NCI-H1048 (cell line): ENCODE data around the gene FOXC2.

Experiments
- DNase-seq: peaks from one replicate; lab custom pipeline; 2025; lab: John Stamatoyannopoulos, UW

The FOXC2 gene

DNA sequence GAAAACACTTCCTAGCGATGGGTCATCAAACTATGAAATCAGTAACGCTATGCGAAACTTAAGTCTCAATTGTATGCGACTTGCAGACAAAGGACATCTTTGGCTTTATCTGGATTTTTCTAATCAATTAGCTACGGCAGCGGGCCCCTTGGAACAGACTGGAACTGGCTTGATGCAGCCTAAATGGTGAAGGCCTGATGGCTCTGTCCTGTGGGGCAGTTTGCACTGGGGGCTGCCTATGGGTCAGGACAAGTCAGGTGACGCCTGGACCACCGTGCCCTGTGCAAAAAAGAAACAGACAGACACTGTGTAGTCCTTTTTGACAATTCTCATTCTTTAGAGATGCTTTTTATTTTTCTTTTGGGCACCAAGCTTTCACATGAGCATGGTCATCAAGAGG, 33.6 kb upstream of the FOXC2 start:
- DNase-seq = no peak

DNA sequence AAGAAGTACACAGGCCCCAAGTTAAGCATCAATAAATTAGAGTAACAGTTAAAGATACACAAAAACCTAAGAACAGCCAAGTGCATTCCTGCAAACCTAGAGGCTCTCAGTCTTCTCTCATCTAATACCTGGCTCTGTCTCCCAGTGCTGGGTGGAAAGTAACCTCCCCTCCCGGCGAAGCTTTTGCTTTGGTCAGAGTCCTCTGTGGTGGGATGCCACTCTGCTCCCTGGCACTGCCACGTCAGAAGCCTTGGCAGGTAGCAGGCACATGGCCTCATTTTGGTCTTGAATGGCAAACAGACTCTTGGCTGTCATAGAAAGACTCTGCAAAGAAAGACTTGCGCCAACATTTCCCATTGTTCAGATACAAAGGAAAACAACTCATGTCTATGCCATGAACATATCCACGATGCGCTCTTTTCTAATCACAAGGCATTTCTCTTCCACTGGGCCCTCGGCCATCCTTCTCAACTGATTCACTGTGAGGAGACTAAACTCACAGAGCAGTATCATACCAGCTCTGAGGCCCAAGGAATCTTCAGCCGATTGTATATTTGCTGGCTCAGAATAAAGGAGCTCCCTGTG, 32.8 kb upstream of the FOXC2 start:
- DNase-seq = no peak

DNA sequence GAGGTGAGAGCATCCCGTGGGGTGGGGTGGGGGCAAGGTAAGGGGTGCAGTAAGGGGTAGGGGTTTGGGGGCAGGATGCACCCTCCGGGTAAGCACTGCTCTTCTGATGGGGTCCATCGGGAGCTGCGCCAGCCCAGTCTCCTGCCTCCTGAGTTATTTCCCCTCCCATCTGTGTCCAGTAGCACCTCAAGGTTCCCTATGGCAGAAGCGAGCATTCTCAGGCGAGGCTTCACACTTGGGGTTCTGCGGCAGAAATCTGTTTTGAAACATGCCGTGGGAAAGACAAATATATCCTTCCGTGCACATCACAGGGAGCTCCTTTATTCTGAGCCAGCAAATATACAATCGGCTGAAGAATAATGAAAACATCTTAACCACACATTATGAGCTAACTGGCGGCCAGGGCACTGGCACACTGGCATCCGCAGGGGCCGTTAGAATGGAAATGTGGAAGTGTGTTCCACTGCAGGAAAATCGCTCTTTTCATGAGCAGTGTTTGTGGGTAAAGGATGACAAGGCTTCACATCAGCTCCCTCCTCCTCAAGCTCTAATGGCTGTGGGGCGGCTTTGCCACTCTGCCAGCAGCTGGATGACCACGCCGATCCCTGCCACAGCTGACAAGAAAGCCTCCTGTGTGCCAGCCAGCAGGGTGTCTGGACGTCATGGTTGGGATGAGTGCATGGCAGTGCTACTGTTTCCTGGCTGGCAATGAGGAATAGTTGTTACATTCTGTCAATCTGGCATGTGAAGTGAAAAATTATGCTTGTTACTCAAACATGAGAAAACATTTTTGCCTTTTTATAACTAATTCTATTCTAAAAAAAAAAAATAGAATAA, 31.6 kb upstream of the FOXC2 start:
- no peak for DNase-seq

DNA sequence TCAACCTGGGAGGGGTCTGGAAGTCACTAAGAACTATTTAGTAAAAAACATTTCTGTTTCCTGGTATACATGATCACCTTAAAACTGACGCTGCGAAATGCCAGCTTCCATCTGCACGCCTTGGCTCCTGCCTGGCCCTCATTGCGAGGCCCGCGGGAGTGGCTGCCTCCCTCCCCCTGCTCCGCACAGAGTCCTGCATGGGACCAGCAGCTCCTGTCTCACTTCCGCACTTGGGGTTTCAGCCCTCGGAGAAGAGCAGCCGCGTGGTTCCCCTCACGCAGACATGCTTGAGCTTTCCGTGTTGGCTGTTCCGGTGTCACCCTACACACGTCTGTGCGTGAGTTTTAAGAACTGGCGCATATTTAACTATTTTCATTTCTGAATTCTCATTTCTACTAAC, 30.0 kb upstream of the FOXC2 start:
- no peak for DNase-seq

DNA sequence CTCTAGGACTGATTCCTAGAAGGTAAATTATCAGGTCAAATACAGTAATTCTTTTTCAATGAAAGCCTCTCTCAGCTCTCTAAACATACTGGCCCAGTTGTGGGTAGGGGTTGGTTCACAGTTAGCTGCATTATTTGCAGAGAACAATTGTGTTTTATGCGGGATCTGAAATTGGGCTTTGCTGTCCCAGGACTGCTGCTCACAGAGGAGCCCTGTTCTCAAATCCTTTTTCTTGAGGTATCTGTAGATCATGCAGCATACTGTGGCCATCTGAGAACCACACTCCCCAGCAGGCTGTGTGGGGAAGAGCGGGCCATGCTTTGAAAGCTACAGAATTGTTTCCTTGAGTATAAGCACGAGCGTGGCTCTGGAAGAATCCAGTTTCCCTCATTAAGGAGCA, 29.1 kb upstream of the FOXC2 start:
- no peak for DNase-seq

DNA sequence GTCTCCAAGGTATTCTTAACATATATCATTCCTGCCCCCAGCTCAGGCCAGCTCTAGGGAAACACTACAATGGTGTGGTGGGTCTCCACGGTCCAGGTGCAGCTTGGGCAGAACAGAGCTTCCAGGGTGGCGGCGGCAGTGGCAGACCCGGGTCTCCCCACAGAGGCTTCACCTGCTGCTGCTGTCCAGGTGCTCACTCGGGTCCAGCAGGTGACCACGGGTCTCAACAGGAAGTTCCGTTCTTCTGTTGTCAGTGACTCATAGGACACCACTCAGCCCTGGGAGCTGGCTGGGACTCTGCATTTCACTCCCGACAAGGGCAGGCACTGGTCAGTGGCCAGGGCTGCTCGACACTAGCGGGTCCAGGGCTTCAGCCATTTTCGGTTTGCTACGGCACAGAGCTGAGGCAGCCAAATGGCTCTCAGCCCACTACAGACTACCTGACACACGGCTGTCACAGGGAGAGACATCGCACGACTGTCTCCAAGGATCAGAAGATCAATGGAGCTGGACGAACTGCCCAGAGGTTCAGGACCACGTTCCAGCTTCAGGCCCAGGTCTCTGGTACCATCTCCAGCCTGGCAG, 28.3 kb upstream of the FOXC2 start:
- DNase-seq = no peak

DNA sequence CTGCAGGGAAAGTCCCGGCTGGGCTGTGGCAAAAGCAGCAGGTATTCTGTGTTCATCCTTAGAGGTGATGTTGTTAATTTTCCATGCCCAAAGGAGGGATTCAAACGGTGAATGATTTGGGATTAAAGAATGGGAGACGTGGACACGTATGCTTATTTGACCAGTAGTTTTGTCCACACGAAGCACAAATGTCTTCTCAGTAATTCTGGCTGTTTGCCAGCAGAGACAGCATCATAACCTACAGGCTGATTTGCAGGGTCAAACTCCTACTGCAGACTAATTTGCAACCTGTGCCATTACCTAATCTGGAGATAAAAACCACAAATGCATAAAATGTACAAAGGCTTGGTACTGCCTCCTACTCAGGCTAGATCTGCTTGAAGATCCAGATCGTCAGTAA, 25.7 kb upstream of the FOXC2 start:
- DNase-seq = no peak

DNA sequence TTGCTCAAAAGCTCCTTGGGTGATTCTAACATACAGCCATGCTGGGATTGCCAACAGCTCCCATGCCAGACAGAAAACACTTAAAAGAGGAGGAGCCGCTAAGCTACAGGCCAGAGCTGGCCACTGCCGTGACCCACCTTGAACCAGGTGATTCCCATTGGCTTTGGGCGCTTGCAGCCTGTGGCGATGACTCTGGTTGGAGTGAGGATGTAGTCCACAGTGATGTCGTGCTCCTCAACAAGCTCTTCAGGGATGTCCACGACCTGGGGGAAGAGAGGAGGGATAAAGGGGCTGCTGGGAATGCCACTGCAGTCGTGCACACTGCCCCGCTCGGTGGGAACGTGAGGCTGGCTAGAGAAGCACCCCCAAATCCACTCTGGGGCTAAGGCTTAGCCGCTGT, 25.1 kb upstream of the FOXC2 start:
- DNase-seq = no peak

DNA sequence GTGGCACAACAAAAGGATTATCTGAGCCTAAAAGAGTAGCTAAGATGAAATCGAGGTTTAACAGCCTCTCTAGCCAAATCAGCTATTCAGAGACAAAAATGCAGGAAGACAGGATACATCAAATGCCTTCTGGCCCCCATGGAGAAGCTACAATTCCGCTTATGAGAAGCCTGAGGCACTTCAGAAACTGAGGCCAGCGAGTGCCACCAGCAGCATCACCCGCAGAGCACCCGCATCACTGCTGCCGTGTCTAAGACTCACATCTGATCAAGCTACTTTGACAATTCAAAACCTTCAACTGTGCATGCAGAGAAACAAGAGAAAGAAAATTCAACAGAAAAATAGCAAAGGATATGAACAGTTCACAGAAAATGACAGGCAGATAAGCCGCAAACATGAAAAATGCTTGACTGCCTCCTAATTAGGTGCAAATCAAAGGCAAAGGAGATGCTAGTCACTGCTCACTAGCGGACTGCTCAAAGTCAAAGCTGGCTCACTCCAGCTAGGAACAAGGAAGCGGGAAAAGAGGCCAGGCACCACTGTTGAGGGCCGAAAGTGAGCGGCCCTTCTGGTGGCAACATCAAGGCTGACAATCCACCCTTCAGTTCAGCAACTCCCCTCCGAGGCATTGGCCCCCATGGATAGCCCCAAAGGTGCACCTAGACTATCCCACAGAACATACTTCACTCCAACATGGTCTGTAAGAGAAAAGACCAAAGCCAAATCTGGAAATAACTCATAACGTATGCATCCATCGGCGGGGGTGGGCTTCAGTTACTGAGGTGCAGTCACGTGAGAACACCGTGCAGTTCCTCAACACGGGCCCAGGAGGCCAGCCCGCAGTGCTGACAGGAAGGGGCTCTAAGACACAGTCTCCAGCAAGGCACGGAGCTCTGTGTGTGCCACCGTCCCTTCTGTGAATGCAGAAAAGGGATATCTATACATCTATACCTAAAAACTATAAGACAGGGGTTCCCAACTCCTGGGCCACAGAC, 23.6 kb upstream of the FOXC2 start:
- no peak for DNase-seq

DNA sequence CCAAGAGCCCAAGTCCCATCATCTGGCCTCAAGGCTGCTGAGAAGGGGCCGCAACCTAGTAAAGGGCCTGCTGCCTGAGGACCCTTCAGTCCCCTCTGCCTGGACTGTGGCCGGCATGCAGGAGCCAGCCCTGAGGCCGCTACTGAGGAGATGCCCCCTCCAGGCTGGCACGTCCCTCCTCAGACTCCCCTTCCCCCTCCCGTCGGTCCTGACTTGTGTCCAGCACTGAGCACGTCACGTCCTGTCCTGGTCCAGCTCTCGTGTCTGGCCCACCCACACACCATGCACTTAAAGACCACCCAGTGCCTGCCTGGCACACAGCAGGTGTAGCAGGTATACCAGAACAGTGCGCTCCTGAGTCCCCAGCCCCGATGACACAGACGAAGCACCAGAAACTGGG, 21.1 kb upstream of the FOXC2 start:
- no peak for DNase-seq

DNA sequence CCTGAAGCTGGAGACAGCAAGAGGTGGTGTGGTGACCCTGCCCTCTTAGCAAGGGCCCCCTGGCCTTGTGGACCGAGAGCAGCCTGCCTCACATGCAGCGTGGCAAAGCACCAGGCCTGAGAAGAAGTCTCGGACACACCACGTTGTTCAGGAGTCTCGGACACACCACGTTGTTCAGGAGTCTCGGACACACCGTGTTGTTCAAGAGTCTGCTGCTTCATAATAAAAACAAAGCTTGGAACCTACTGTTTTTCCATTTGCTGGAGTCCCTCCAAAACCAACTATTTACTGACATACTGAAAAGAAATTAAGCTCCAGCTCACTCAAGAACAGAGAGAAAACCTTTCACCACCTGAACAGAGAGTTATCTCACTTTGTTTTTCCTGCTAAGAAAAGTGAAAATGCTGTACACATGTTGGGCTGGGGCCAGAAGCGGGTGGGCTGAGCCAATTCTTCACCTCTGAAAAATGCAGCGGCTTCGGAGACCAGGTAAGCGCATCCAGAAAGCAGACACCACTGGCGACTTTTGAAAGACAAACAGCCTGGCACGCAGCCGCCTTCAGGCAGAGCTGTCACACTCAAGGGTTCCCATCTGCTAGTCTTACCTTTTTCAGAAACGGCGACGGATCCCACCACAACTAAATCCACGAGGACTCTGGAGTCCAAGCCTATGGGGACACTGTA, 20.5 kb upstream of the FOXC2 start:
- no peak for DNase-seq

DNA sequence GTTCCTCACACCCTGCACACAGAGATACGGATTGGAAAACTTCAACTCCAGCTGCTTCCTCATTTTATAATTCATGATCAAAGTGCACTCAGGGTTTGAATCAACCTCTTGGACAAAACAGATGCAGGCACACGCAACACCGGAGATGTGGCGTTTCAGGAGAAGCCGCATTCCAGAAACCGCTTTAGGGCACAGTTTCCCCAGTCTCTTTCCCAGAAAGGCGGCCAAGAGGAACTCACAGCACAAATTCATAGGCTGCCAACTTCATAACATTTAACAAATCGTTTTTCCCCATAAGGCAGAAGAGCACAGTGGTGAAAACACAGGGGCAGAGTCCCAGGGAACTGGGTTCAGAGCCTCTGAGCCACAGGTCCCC, 20.0 kb upstream of the FOXC2 start:
- no peak for DNase-seq

DNA sequence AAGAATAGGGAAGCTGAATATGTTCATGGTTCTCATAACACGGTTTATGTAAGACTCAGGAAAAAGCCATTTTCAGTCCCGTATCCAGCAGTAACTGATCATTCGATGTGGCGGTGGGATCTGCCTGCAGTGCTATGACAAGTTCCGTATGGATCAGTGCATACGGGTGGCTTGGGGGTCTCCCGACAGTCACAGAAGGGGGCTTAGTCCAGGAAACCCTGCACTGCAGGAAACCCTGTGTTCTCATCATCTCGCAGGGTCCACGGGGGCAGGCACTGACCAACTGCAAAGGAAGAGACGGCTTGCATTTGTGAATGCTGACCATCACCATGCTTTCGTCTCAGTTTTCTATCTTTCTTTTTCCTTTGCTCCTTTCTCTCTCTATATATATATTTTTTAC, 19.3 kb upstream of the FOXC2 start:
- no peak for DNase-seq

DNA sequence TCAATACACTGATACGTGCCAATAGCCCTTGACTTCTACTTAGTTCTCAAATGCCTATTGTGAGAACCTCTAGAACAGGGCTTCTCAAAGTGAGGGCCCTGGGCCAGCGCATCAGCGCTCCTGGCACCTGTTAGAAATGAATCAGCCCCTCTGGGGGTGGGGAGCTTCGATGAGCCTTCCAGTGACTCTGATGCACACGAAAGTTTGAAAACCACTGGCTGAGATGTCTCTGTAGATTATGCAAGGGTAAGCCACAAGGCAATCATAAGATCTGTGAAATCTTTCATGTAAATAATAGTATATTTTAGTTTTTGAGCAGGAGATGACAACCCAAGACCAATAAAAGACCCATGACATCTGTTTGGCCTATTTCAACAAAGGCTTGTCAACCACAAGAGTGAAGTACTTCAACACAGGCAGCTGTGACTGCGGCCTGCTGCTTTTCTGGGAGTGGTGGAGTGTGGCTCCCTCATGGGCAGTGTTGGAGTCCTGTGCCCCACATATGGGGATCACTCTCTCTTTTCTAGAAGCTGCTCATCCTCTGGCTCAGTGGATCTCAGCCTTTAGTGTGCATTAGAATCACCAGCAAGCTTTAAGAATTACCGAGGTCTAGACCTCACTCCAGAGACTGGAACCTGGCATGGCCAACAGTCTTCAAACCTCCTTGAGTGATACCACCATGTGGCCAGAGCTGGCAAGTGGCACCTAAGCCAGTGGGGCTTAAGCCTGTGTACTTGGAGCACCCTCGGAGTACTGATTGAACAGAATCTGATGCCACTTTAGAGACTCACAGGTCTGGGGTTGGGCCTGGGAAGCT, 17.3 kb upstream of the FOXC2 start:
- no peak for DNase-seq

DNA sequence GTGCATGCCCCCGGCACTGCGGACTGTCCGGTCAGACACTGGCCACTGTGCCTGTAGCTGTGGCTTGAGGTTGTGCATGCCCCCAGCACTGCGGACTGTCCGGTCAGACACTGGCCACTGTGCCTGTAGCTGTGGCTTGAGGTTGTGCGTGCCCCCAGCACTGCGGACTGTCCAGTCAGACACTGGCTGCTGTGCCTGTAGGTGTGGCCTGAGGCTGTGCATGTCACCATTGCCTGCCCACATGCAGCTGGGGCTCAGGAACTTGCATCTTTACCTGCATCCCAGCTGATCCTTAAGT, 16.8 kb upstream of the FOXC2 start:
- DNase-seq = no peak

DNA sequence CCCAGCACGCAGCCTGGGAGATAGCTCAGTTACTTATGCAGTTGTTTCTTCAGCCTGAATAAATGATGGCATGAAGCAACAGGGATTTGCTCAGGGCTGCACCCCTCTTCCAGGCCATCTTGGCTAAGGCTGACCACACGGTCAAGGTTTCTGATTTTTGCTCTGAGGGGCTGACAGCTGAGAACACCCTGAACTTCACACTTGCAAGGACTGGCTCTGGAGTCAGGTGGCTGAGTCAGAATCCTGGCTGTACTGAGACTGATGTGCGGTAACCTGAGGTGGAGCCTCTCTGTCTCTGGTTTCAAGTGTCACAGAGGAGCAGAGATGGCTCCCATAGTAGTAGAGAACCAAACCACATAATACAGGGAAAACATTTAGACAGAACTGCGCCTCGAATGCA, 16.3 kb upstream of the FOXC2 start:
- no peak for DNase-seq

DNA sequence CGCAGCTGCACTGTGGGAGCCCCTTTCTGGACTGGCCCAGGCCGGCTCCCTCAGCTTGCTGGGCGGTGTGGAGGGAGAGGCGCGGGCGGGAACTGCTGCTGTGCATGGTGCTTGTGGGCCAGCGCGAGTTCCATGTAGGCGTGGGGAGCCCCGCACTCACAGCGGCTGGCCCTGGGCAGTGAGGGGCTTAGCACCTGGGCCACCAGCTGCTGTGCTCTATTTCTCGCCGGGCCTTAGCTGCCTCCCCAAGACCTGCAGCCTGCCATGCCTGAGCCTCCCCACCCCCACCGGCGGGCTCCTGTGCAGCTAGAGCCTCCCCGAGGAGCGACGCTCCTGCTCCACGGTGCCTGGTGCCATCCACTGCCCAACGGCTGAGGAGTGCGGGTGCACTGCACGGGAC, 13.3 kb upstream of the FOXC2 start:
- DNase-seq = no peak

DNA sequence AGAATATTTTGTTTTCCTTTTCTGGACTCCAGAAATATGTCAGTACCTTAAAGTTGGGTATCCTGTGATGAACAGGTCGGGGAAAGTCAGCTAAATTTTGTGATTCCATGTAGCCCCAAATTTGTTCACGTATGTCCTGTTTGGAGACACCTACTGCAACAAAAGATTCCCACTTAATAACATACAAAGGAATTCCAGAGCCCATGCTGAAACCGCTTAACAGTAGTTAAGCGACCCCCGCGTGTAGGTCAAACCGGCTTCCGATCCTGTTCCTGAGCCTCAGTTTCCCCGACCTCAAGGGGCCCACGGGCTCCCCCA, 12.1 kb upstream of the FOXC2 start:
- no peak for DNase-seq

DNA sequence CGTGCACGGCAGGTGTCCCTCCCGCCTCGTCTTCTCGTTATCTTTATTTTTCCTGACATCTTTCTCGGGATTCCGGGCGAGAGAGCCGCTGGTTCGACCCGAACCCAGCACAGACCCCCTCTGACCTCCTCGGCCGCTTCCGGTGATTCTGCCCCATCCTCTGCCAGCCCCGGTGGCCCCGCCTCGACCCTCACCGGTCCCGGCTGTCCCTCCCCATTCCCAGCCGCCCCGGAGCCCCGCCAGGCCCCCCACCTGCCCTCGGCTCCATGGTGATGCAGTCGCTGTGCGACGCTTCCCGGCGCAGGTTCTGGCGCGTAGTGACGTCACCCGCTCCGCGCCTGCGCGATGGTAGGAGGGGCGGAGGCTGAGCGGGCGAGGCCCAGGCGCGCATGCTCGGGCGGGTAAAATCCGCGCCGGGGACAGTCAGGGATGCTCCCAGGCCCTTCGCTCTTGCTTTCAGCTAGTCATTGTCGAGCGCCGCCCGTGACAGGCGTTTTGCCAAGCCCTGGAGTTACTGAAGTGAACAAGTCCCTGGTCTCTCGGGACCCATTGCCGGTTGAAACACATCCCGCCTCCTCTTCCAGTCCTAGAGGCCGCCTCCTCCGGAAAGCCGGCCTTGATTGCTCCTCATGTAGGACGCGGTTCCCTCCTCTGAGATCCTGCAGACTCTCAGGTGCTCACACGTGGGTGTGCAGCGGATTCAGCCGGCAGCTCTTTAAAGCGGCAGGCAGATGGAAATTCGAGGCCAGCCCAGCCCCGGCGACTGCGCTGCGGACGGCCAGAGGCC, 11.5 kb upstream of the FOXC2 start, which contains the start of gene MTHFSD:
MTHFSD (minus strand) TSS at position 319 of the 787 bp plus-strand sequence; CDS start at position 268, 51 bp downstream.
- DNase-seq = peak; percentile 61

DNA sequence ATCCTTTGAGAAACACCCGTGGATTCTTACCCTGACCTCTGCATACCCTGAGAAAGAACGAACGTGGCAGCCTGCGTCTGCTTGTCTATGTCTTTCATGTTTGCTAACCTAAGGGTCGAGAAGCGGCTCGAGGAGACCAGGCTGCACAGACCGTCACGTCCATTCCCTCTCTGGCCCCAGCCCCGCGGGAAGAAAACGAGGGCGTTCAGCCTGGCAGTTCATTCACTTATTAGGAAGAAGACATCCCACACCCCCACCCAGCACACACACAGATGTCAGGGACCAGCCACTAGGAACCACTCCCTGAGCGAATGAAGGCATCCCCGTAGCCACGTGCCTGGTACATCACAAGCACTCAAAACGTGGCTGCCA, 10.9 kb upstream of the FOXC2 start:
- DNase-seq = no peak
